HCT116 (cell line): ENCODE data around the gene EHD1. TPM values are rescaled to one million over a fixed set of nuclear protein-coding genes. Genes with fewer than 3 reads are reported as not detected.

Source experiments
- ATAC-seq: fragments of 200-7000 bp; cut with Tn5 transposase; 2 replicates; pipeline ENCODE4 v1.9.1; 2020; ENCODE audit warnings: mild to moderate bottlenecking, moderate library complexity
- BruUV-seq: library from RNA; stranded (reverse); fragments of 400-500 nt; replicated peaks from 2 replicates; lab custom pipeline; 2021; lab: Mats Ljungman, UMichigan
- CTCF ChIA-PET: fragments of 300-600 bp; sonication (Branson Sonifier 250); formaldehyde crosslinking; loops from one replicate; lab custom pipeline; 2021; ENCODE audit warnings: antibody characterized with exemption; lab: Charles Lee
- POLR2A ChIA-PET: fragments of 300-600, 350-600 bp; sonication (Branson Sonifier 250); formaldehyde crosslinking; loops from one replicate; lab custom pipeline; 2021; ENCODE audit warnings: antibody characterized with exemption; lab: Charles Lee
- RAD21 ChIA-PET, 2 experiments: fragments of 300-600 bp; sonication (Branson Sonifier 250); formaldehyde crosslinking; loops; one replicate each; lab custom pipeline; 2023; ENCODE audit warnings: low total read pairs in 2 of 2; ENCODE audit not compliant: uncharacterized antibody in 2 of 2, unreplicated experiment in 2 of 2, low non-redundant PET in 1 of 2; lab: Charles Lee
- DNase-seq: peaks from one replicate; pipeline ENCODE4 v3.0.0-alpha.2; 2010; ENCODE audit warnings: low read depth, low spot score
- H2AFZ ChIP-seq: fragments of 200-600 bp; shearing (Covaris generic), sonication (generic); 2 replicates; pipeline ENCODE4 v1.6.1; 2017; ENCODE audit warnings: low read depth, mixed run types, mixed read lengths, antibody characterized with exemption, low read length; ENCODE audit not compliant: poor library complexity, severe bottlenecking
- H3K27ac ChIP-seq: 2 replicates; pipeline ENCODE4 v1.5.1; 2012; ENCODE audit warnings: low read depth, low read length
- H3K27me3 ChIP-seq: fragments of 200-600 bp; sonication (generic); 2 replicates; pipeline ENCODE4 v1.6.1; 2016; ENCODE audit warnings: mixed run types, low read length, mixed read lengths; ENCODE audit not compliant: insufficient read depth
- H3K36me3 ChIP-seq, 2 experiments: fragments of 200-500 bp in 1 of 2; fragments of 200-600 bp in 1 of 2; sonication (Bioruptor generic) in 1 of 2; sonication (generic) in 1 of 2; 2 replicates each; pipeline versions ENCODE4 v1.5.1 to v1.6.1; 2014 to 2016; ENCODE audit warnings: low read length in 2 of 2, inconsistent platforms in 1 of 2, mixed read lengths in 1 of 2, mixed run types in 1 of 2; ENCODE audit not compliant: insufficient read depth in 2 of 2, control insufficient read depth in 1 of 2
- H3K4me1 ChIP-seq, 2 experiments: fragments of 200-600 bp in 1 of 2; sonication (generic) in 1 of 2; 2 replicates each; pipeline versions ENCODE4 v1.5.1 to v1.6.1; 2012 to 2017; ENCODE audit warnings: low read length in 2 of 2, inconsistent platforms in 1 of 2, mild to moderate bottlenecking in 1 of 2, mixed read lengths in 1 of 2, mixed run types in 1 of 2, moderate library complexity in 1 of 2; ENCODE audit not compliant: insufficient read depth in 2 of 2, control insufficient read depth in 1 of 2
- H3K4me2 ChIP-seq: fragments of 200-600 bp; sonication (generic); 2 replicates; pipeline ENCODE4 v1.6.1; 2017; ENCODE audit warnings: mixed run types, low read length, mixed read lengths
- H3K4me3 ChIP-seq, 2 experiments: fragments of 200-600 bp in 1 of 2; sonication (generic) in 1 of 2; replicated peaks in 1 of 2; 2 replicates each; pipeline ENCODE4 v1.5.1; 2011 to 2016; ENCODE audit warnings: low read length in 2 of 2, control low read depth in 1 of 2, low read depth in 1 of 2, mild to moderate bottlenecking in 1 of 2, mixed read lengths in 1 of 2, mixed run types in 1 of 2
- H3K79me2 ChIP-seq: fragments of 200-600 bp; sonication (generic); 2 replicates; pipeline ENCODE4 v1.6.1; 2017; ENCODE audit warnings: mild to moderate bottlenecking, mixed run types, low read length, moderate library complexity, mixed read lengths; ENCODE audit not compliant: insufficient read depth
- H3K9ac ChIP-seq: fragments of 200-600 bp; sonication (generic); 2 replicates; pipeline ENCODE4 v1.6.1; 2016; ENCODE audit warnings: low read length, mixed read lengths
- H3K9me2 ChIP-seq: fragments of 200-600 bp; sonication (generic), shearing (Covaris generic); 2 replicates; pipeline ENCODE4 v1.6.1; 2017; ENCODE audit warnings: mixed run types, mild to moderate bottlenecking, moderate library complexity; ENCODE audit not compliant: insufficient read depth
- H3K9me3 ChIP-seq, 2 experiments: fragments of 200-500 bp in 1 of 2; fragments of 200-600 bp in 1 of 2; sonication (Bioruptor generic) in 1 of 2; sonication (generic) in 1 of 2; 2 replicates each; pipeline ENCODE4 v1.6.1; 2014 to 2017; ENCODE audit warnings: low read length in 2 of 2, mixed read lengths in 2 of 2, inconsistent platforms in 1 of 2, low read depth in 1 of 2, mild to moderate bottlenecking in 1 of 2, mixed run types in 1 of 2, moderate library complexity in 1 of 2; ENCODE audit not compliant: control insufficient read depth in 1 of 2, insufficient read depth in 1 of 2
- H4K20me1 ChIP-seq: fragments of 200-600 bp; sonication (generic), shearing (Covaris generic); 2 replicates; pipeline ENCODE4 v1.6.1; 2017; ENCODE audit warnings: mixed run types, mild to moderate bottlenecking, moderate library complexity; ENCODE audit not compliant: insufficient read depth
- ATF3 ChIP-seq: IDR thresholded peaks from 2 replicates; pipeline ENCODE4 v1.6.1; 2012
- CBX3 ChIP-seq: IDR thresholded peaks from 2 replicates; pipeline ENCODE4 v1.6.1; 2012; ENCODE audit warnings: low read depth
- CEBPB ChIP-seq: IDR thresholded peaks from 2 replicates; pipeline ENCODE4 v1.6.1; 2012; ENCODE audit warnings: low read depth
- EGR1 ChIP-seq: IDR thresholded peaks from 2 replicates; pipeline ENCODE4 v1.6.1; 2012; ENCODE audit warnings: low read depth
- EZH2 ChIP-seq: fragments of 200-600 bp; sonication (generic); IDR thresholded peaks from 2 replicates; pipeline ENCODE4 v1.6.1; 2017; ENCODE audit warnings: antibody characterized with exemption, mixed run types
- JUND ChIP-seq: IDR thresholded peaks from 2 replicates; pipeline ENCODE4 v1.6.1; 2012
- SIN3A ChIP-seq: IDR thresholded peaks from 2 replicates; pipeline ENCODE4 v1.6.1; 2012; ENCODE audit warnings: low read depth
- SP1 ChIP-seq: IDR thresholded peaks from 2 replicates; pipeline ENCODE4 v1.6.1; 2012; ENCODE audit warnings: low read depth
- YY1 ChIP-seq: IDR thresholded peaks from 2 replicates; pipeline ENCODE4 v1.6.1; 2011; ENCODE audit warnings: low read length, low read depth, moderate library complexity, mild to moderate bottlenecking; ENCODE audit not compliant: insufficient replicate concordance; ENCODE audit errors: extremely low read depth
- ZFX ChIP-seq: fragments of 450-650 bp; IDR thresholded peaks from 2 replicates; pipeline ENCODE4 v1.6.1; 2017
- ZNF274 ChIP-seq: fragments of 200-500 bp; sonication (Bioruptor generic); IDR thresholded peaks from 2 replicates; pipeline ENCODE4 v1.6.1; 2014; ENCODE audit warnings: mild to moderate bottlenecking, low read depth, low read length, inconsistent platforms
- intact Hi-C: fragments of 100-400 bp; cut with micrococcal nuclease; formaldehyde crosslinking; loops from 2 replicates; pipeline ENCODE4 v1.10.0; 2022
- total RNA-seq: library from RNA; stranded (reverse); gene quantifications from one replicate; pipeline ENCODE4 v1.2.1, GENCODE V29; 2021; ENCODE audit not compliant: unreplicated experiment
- TF ChIP-seq, protein P1 (sequence below), 3 experiments: fragments of 200-600 bp in 1 of 3; sonication (generic) in 1 of 3; IDR thresholded peaks in 2 of 3; conservative IDR thresholded peaks in 1 of 3; 2 replicates each; pipeline ENCODE4 v1.5.1; 2012 to 2017; ENCODE audit warnings: low read depth in 2 of 3, low read length in 2 of 3, antibody characterized with exemption in 1 of 3, borderline replicate concordance in 1 of 3, control low read depth in 1 of 3, mild to moderate bottlenecking in 1 of 3, mixed read lengths in 1 of 3, mixed run types in 1 of 3, moderate library complexity in 1 of 3; ENCODE audit not compliant: insufficient read depth in 1 of 3
- TF ChIP-seq, protein P2 (sequence below): IDR thresholded peaks from 2 replicates; pipeline ENCODE4 v1.6.1; 2012; ENCODE audit warnings: low read depth

Gene EHD1
- total RNA-seq, 1 experiment from 2014 or later: 48.1 TPM

GRCh38 chr11:64810271-64810890 is 68.0 kb downstream of the EHD1 start, which contains the start of gene MEN1 (continued):
- no peak for TF ChIP-seq ATF3
- TF ChIP-seq ZFX: peak; percentile 72
- TF ChIP-seq EGR1: no peak
- no peak for TF ChIP-seq CBX3

DNA sequence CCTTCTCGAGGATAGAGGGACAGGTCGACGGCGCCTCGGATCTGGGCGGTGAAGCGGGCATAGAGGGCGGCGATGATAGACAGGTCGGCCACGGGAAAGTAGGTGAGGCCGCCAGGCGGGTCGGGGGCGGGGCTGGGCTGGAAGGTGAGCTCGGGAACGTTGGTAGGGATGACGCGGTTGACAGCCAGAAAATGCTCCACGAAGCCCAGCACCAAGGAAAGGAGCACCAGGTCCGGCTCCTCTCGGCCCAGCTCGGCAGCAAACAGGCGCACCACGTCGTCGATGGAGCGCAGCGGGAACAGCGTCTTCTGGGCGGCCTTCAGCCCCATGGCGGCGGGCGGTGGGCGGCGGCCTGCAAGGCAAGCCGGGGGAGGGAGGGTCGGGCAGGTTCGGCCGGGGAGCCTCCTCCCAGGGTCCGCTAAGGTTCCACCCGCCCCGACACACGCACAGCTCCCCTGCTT is 68.6 kb downstream of the EHD1 start:
- no peaks in the 10 kb centered on the region for H3K9me2 ChIP-seq
- ChIA-PET RAD21 (no interaction called here), CTCF (no interaction called here), POLR2A (interaction anchor here (2.5 kb wide), 1 partner anchor 31 kb away, joined by 11 read pairs; the partner anchor contains the start of gene SF1)
- H3K9ac ChIP-seq: peak overlapping the region; percentile 83
- H3K27me3 ChIP-seq: no peaks in the 10 kb centered on the region
- TF ChIP-seq, protein P1, sequence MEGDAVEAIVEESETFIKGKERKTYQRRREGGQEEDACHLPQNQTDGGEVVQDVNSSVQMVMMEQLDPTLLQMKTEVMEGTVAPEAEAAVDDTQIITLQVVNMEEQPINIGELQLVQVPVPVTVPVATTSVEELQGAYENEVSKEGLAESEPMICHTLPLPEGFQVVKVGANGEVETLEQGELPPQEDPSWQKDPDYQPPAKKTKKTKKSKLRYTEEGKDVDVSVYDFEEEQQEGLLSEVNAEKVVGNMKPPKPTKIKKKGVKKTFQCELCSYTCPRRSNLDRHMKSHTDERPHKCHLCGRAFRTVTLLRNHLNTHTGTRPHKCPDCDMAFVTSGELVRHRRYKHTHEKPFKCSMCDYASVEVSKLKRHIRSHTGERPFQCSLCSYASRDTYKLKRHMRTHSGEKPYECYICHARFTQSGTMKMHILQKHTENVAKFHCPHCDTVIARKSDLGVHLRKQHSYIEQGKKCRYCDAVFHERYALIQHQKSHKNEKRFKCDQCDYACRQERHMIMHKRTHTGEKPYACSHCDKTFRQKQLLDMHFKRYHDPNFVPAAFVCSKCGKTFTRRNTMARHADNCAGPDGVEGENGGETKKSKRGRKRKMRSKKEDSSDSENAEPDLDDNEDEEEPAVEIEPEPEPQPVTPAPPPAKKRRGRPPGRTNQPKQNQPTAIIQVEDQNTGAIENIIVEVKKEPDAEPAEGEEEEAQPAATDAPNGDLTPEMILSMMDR (IDR thresholded peaks at IDR 0.05 in 2 of 3, conservative IDR thresholded peaks at IDR 0.05 in 1 of 3; ENCODE audit: borderline replicate concordance in 1 of 3, insufficient read depth in 1 of 3, low read depth in 2 of 3, low read length in 2 of 3): no peak
- TF ChIP-seq CBX3: no peak
- TF ChIP-seq JUND: no peak
- no peak for TF ChIP-seq SP1
- no peak for TF ChIP-seq ZNF274
- TF ChIP-seq CEBPB: no peak
- no peak for TF ChIP-seq SIN3A
- TF ChIP-seq, protein P2, sequence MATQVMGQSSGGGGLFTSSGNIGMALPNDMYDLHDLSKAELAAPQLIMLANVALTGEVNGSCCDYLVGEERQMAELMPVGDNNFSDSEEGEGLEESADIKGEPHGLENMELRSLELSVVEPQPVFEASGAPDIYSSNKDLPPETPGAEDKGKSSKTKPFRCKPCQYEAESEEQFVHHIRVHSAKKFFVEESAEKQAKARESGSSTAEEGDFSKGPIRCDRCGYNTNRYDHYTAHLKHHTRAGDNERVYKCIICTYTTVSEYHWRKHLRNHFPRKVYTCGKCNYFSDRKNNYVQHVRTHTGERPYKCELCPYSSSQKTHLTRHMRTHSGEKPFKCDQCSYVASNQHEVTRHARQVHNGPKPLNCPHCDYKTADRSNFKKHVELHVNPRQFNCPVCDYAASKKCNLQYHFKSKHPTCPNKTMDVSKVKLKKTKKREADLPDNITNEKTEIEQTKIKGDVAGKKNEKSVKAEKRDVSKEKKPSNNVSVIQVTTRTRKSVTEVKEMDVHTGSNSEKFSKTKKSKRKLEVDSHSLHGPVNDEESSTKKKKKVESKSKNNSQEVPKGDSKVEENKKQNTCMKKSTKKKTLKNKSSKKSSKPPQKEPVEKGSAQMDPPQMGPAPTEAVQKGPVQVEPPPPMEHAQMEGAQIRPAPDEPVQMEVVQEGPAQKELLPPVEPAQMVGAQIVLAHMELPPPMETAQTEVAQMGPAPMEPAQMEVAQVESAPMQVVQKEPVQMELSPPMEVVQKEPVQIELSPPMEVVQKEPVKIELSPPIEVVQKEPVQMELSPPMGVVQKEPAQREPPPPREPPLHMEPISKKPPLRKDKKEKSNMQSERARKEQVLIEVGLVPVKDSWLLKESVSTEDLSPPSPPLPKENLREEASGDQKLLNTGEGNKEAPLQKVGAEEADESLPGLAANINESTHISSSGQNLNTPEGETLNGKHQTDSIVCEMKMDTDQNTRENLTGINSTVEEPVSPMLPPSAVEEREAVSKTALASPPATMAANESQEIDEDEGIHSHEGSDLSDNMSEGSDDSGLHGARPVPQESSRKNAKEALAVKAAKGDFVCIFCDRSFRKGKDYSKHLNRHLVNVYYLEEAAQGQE: no peak
- TF ChIP-seq EGR1: no peak
- TF ChIP-seq EZH2: no peak
- TF ChIP-seq YY1: no peak
- H3K27ac ChIP-seq: peak overlapping the region; percentile 65
- H3K4me1 ChIP-seq: peaks cover 7 to 14% of the 10 kb centered on the region in 2 experiments
- no TSS peak for BruUV-seq
- intact Hi-C loops: no loop called here
- H3K9me3 ChIP-seq: no peaks in the 10 kb centered on the region
- peaks cover 5 to 10% of the 10 kb centered on the region in 2 experiments; a peak in 2 of 4 replicates for H3K36me3 ChIP-seq
- peak overlapping the region; percentile 98 for H3K4me2 ChIP-seq
- H4K20me1 ChIP-seq: no peaks in the 10 kb centered on the region
- ATAC-seq: peak; percentile 51
- H2AFZ ChIP-seq: no peak overlapping the region
- peaks cover 13% of the 10 kb centered on the region; the same call in 1 of the 2 replicates for H3K79me2 ChIP-seq
- DNase-seq: peak; percentile 12
- H3K4me3 ChIP-seq: peak overlapping the region; percentile 89 to 91
